Measurements from ENCODE around the gene SCFD2.
"Not testable (repeated sequence)": the region's sequence is repeated elsewhere in the genome, so short reads cannot be mapped to it uniquely, and the experiment has no call there.

Gene SCFD2

GRCh38 chr4:53044651-53044960 is 321.3 kb downstream of the SCFD2 start:
- no peak for DNase-seq (ENCODE audit: low read depth)

- no peak for DNase-seq (ENCODE audit: low read depth)
Observed at GRCh38 chr4:53043891-53044650, 321.8 kb downstream of the SCFD2 start.

GRCh38 chr4:53043055-53043454 is 322.8 kb downstream of the SCFD2 start:
- no peak for DNase-seq (ENCODE audit: low read depth)

DNA sequence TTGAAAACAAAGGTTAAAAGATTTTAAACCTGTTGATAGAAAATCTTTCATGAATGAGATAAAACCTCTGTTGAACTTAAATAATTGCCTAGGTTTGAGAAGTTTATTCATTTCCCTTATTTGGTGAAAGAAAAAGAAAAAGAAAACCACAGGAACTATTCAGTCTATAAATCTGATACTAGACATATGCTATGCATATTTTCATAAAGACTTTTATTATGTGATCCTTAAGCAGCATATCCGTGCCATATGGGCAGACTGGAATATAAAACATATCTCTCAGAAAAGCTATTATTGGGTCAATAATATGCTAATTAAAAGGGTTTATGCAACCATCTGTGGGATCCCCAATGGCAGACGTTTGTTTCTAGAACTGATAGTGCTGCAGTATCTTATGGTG is 325.0 kb downstream of the SCFD2 start:
- DNase-seq (ENCODE audit: low read depth), result no peak

GRCh38 chr4:53040459-53040815 is 325.4 kb downstream of the SCFD2 start:
- DNase-seq (ENCODE audit: low read depth), result no peak

- no peak for DNase-seq (ENCODE audit: low read depth)
Observed at GRCh38 chr4:53039741-53040458, 326.0 kb downstream of the SCFD2 start.

DNA sequence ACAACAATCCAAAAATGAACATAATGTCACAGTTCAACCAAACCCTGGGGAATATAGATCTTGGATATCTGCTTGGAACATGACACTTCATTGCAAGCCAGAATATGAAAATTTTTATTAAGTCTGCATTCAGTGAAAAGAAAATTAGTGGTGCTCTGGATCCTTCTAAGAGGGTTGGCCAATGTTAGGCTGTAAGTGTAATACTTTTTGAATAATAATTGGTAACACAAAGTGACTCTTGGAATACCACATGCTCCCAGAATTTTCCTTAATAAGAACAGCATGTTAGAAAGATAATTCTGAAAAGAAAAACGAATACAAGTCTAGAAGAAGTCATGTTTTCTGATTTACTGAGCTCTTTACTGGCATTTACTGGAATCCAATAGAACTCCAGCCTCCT is 328.0 kb downstream of the SCFD2 start:
- DNase-seq (ENCODE audit: low read depth), result no peak

- not testable (repeated sequence) for DNase-seq (ENCODE audit: low read depth)
Observed at GRCh38 chr4:53032908-53033307, 333.0 kb downstream of the SCFD2 start.

- DNase-seq (ENCODE audit: low read depth), result no peak
Observed at GRCh38 chr4:53026233-53026632, 339.6 kb downstream of the SCFD2 start.

GRCh38 chr4:53023677-53024299 is 342.1 kb downstream of the SCFD2 start:
- DNase-seq (ENCODE audit: low read depth), result no peak

DNA sequence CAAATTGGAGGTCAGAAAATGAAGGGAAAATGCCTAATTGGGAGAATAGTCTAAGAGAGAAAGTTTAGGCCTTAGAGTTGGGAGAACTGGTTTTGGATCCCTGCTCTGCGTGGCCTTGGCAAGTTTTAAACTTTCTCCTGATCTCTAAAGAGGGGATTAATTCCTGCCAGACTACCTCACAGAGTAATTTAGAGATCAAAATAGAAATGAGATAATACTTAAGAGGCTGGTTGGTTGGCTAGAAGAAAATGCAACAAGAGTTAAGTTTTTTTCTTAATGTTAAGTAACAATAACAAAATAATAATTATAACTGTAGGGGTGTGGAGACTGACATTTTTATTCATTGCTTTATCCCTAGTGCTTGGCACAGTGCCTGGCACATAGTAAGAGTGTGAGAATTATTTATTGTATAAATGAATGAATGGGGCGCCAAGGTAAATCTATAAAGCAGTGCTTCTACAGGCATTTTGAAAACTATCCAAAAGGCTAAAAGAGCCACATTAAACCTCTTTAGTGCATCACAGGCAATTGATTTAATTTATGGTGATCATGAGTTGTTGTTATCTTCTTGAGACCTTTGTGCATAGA is 343.3 kb downstream of the SCFD2 start:
- no peak for DNase-seq (ENCODE audit: low read depth)

- no peak for DNase-seq (ENCODE audit: low read depth)
Observed at GRCh38 chr4:53021754-53022512, 343.9 kb downstream of the SCFD2 start.

DNA sequence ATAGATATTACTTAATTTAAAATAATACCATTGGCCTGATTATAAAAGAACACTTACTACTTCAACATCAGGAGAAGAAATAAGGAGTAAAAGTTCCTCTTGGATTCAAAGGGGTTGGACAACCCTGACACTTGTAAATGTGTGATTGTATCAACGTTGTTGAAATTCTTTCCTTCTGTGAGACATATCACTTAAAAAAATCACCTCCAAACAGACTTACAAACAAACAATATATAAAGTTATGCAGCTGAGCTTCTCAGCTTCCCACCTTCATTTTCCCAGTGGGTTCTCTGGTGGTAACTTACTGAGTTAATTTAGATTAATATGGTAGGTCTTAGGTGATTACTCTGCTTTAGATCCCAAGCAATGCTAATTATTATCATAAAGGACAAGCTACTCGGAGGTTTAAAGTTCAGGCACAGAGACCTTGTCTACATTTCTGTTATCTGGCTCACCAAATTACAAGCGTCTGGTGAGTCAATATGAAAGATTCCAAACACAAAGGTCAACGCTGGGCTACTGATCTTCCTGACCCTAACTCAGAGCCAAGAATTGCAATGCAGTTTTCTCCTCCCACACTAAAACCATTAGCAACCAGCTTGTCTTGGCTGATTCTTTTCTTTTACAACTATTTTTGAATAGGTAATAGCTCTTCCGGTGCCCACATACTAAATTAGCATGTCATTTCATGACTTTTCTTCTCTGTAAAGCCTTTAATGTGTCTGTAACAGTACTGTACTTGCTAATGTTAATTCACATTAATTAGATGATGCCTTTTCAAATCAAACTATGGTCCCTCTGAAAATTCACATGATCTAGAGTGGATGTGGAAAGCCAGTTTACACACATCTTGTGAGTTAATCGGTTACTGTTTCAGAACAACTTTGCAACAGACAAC is 346.1 kb downstream of the SCFD2 start:
- no peak for DNase-seq (ENCODE audit: low read depth)

- no peak for DNase-seq (ENCODE audit: low read depth)
Observed at GRCh38 chr4:53018471-53018870, 347.4 kb downstream of the SCFD2 start.

DNA sequence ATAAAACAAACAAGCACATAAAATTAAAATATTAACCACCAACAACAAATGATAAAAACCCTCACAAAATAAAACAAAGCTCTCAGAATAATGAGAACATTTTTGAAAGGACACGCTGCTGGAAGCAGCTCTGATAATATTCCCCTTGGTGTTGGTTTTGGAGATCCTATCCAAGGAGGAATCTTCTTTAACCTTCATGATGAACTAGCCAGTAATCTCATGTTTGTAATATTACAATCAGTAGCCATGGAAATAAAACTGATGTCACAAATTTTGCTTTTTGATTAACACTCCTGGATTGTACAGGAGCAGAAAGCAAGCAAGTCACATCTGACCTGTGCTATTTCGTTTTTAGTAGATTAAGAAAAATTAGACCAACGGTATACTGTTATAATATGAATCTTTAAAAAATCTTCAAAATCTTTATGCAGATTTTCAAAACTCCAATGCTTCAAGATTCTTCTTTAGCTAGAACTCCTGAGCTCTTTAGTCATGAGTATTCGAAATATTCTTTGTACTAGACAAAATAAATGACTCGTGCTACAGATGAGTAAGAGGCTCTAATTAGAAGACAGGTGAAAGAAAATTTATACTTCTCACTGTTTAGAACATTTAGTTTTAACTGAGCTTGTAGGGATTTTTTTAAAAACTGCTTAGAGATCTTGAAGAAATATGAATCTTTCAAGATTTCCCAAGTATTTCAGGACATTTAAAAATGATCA is 349.6 kb downstream of the SCFD2 start:
- no peak for DNase-seq (ENCODE audit: low read depth)

DNA sequence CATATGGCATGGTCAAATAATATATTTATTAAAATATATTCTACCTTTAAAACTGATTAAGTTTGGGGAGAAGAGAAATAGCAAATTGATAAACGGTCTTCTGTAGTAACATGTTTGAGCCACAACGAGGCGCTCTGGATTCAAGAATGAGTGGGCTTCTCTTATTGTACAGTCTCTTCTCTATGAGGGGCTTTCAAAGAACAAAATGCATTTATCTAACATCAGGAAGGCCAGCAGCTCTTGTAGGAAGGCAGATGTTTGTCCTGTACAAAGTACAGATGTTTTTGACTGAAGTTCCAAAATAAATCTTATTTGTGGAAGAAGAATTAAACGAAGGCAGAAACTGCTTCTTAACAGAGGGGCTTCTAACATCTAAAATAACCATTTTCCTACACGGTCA is 350.2 kb downstream of the SCFD2 start:
- no peak for DNase-seq (ENCODE audit: low read depth)

DNA sequence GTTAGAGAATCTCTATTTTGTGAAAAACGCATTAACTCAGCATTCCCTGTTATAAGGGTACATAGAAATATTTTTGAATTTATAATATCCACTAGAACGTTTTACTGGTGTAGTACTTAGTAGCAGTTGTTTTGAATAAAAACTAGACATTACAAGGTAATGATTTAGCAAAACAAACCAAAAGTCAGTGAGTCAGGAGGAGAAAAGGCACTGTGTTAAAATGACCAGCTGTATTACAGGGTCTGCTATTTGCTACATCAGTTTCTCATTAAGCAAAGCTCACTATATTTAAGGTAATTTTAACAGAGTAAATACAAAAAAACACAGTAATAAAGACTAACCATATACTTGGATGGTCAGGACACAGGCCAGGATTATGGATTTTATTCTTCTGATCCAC is 351.0 kb downstream of the SCFD2 start:
- DNase-seq (ENCODE audit: low read depth), result no peak

DNA sequence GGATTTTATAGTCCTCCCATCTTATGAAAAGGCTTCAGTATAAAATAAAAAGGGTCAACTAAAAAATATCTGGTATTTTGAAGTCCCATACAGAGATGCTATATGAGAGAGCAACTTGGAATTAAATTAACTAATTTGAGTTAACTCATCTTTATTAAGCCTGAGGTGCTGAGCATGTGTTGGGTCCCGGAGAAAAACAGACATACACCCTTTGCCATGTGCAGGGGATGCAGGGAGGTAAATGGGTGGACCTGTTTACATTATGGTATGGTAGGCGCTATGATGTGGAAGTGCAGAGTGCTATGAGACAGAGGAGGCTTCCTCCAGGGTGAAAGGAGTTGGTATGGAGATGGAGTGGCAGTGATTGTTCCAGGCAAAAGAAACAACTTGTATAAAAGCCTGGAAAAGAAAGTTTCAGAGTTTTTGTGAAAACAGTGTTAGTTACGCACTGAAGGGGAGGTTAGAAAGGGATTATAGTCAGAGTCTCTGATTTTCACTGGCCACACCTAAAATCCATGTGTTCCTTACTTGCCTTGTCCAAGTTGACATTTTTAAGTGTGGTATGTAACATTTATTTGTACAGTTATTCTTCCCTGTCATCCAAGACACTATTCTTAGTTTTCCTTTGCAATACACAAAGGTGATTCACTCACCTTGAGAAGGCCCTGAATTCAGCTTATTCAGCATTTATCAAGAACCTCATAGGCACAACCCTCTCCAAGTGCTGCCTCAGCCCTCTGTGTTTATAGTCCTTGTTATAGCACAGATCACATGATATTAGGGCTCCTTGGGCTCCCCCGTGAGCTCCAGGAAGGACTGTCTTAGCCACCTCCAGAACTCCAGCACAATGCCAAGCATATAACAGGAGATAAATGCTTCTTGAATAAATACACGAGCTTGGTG is 351.7 kb downstream of the SCFD2 start:
- DNase-seq (ENCODE audit: low read depth), result no peak

- no peak for DNase-seq (ENCODE audit: low read depth)
Observed at GRCh38 chr4:53012738-53013137, 353.1 kb downstream of the SCFD2 start.

All from activated T-helper 9 cell treated with anti-CD3 and anti-CD28 coated beads, Interleukin-2, amount 50 U/mL, for 16 hours (primary cell).